Cardiac septum (tissue), 1 donor: ENCODE data around the gene PSPH. TPM values are rescaled to one million over a fixed set of nuclear protein-coding genes. Genes with fewer than 3 reads are reported as not detected.
A peak's percentile ranks its signal among the peaks of the same experiment; 100 is the strongest.
"Not testable (repeated sequence)": the region's sequence is repeated elsewhere in the genome, so short reads cannot be mapped to it uniquely, and the experiment has no call there.

Experiments used
- DNase-seq: peaks from one replicate; pipeline ENCODE4 v3.0.0-alpha.2; 2020; ENCODE audit warnings: low spot score
- intact Hi-C: fragments of 100-400 bp; cut with DNase I; formaldehyde crosslinking; loops from one replicate; pipeline ENCODE4 v1.14.0; 2022
- total RNA-seq: library from RNA; stranded (reverse); fragmentation: NEBNext Ultra II Directional; extraction: Animal tissue kit (Norgen Biotek cat#: 25700); gene quantifications from one replicate; pipeline ENCODE4 v1.2.1, GENCODE V29; 2021
- donor health status: DM: no; HTN: no; CAD: no.

PSPH gene
- total RNA-seq, 1 donor from 2014 or later, result 9.7 TPM

DNA sequence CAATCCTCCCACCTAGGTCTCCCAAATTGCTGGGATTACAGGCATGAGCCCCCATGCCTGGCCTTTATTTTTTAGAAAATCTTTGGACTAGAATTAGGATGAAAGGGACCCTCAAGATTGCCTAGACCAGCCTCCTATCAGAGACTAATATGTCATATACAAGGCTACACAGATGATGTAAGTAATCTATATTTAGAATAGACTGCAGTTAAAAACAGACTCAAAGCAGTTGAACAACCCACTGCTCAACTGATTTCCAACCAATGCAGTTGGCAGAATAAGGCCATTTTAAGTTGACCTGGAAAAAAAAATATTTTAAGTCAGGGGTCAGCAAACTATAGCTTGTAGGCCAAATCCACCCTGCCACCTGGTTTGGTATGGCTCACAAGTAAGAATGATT lies 27.7 kb downstream of the PSPH start:
- no peak for DNase-seq
- intact Hi-C loops, result no loop called here

DNA sequence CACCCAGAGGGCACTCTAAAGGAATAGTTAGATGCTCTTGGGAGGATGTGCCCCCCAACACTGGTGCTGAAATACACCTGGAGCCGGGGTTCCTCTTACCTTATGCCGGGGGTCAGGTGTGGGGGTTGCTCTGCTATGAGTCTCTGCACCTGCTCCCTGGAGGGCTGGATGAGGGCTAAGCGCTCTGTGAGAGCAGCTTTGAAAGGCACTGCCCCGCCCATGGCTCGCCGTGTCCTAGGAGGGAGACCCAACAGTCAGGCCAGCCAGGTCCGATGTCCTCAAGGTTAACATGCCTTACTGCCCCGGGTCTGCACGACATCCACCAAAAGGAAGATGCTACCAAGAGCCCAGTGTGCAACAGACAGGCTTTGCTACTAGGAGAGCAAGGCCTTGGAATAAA lies 31.7 kb downstream of the PSPH start:
- no peak for DNase-seq
- intact Hi-C loops, result no loop called here

DNA sequence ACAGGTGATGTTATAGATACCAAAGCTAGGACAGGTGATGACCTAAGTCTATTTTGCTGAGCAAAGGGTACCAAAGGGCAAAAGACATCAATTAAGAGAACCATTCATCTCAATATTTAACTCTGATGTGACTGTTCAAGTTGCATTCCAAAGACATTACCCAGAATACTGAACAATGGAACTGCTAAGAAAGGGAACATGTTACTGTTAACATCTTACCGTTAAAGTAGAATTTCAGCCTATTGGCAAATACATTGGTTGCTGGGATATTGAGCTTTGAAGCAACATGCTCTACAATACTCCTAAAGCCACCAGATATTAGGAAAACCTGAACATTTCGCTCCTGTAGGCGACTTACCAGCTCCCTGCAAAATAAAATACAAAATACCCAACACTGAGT lies 34.2 kb downstream of the PSPH start:
- intact Hi-C loops, DNase-seq: not testable (repeated sequence)

DNA sequence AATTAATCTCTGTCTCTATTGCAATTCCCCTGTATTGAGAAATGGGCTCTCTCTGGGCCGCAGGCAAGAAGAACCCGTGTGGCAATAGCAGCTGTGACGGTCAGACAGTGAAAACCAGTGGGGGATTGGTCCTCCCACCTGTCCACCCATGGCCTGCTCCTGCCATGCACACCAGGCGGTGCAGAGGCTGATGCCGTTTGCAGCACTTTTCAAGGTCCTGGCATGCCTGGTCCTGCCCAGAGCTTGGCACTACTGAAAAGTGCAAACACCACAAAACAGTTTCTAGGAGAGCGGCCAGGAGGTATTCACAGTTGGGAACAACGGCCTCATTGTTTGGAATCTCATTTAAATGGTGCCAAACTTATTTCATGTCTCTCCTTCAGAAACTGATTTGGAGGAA lies 41.5 kb downstream of the PSPH start:
- no peak for DNase-seq
- intact Hi-C loops, result no loop called here

DNA sequence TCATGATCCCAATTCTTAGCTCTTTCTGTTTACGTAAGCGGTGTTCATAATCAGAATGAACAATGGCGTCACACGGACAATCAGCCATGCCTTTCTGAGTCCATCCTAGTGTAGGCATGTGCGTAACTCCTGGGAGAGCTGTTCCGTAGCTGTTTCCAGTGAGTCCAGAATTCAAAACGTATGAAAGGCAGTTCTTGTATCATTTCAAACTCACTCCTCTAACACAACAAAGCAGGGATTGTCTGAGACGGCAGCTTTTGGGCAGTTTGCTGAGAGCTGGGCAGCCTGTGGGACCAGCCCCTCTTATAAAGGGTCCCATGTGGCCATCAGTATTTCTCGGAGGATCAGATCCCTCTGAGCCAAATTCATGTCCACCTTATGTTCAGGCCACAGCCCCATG lies 43.4 kb downstream of the PSPH start:
- intact Hi-C loops, result no loop called here
- DNase-seq, result no peak

DNA sequence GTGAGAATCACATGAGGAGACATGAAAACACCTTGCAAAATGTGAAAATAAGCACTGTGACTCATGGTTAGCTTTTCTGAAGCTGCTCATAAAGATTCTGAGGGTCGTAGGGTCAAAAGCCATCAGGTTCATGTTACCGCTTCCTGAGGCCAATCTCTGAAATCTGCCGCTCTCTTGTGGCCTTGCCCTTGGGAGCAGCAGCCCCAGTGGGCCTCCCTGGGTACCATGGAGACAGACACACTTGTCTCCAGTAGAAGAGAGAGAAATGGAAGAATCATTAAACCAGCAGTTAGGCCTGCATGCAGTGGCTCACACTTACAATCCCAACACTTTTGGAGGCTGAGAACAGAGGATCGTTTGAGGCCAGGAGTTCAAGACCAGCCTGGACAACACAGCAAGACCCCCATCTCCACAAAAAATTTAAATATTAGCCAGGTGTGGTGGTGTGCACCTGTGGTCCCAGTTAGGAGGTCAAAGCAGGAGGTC lies 44.0 kb downstream of the PSPH start:
- intact Hi-C loops, result no loop called here
- no peak for DNase-seq

DNA sequence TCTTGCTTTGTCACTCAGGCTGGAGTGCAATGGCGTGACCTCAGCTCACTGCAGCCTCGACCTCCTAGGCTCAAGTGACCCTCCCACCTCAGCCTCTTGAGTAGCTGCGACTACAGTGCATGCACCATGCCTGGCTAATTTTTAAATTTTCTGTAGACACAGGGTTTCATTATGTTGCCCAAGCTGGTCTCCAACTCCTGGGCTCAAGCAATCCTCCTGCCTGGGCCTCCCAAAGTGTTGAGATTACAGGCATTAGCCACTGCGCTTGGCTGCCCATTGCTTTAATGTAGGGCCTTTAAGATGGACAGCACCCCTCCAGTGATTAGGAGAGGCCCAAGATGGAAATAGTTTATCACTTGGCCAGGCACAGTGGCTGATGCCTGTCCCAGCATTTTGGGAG lies 47.5 kb downstream of the PSPH start:
- no peak for DNase-seq
- intact Hi-C loops, result loop anchor here (2.0 kb wide), 1 partner anchor 71 kb away; no protein-coding TSS in a partner anchor

DNA sequence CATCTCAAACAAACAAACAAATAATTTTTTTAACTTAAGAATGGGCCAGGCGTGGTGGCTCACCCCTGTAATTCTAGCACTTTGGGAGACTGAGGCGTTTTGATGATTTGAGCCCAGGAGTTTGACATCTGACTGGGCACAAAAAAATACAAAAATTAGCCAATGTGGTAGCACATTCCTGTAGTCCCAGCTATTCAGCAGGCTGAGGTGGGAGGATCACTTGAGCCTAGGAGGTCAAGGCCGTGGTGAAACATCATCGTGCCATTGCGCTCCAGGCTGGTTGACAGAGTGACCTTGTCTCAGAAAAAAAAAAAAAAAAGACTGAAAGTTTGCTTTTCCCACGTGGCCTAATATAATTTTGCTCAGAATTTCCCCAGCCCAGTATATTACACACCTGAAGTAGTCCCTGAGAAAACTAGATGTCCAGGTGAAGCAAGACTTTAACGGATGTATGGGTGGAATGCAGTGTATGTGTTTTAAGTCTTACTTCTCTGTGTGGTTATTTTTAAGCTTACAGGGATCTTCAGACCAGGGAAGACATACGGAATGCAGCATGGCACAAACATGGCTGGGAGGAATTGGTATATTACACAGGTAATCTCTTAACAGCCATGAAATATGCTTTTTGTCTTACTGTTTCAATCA lies 54.3 kb downstream of the PSPH start:
- no peak for DNase-seq
- intact Hi-C loops, result no loop called here

DNA sequence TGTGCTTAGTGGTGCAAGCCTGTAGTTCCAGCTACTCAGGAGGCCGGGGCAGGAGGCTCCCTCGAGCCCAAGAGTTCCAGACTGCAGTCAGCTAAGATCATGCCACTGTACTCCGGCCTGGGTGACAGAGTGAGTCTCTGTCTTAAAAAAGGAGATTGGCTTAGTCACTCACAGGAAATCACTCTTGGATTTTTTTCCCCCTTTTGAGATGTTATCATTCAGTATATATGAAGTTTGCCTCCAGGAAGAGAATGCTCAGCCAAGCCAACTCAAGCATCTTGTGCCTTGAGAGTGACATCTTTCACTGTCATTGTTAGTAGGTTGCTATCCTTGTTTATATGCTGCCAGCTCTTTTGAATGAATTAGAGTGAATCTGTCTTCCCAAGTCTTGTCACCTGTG lies 58.9 kb downstream of the PSPH start:
- DNase-seq, result no peak
- intact Hi-C loops, result no loop called here

DNA sequence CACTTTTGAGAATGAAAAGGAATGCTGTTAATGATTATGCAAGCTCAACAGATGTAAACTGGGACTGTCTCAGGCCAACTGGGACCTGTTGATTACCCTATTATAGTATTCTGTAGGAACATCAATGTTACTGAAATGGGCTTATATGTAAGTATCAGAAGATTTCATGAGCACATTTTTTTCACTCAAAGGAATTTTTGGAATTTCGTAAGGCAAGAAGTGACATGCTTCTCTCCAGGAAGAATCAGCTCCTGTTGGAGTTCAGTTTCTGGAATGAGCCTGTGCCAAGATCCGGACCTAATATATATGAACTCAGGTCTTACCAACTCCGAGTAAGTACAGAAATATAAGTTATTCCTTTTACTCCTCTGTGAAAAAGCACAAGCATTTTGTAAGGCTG lies 67.7 kb downstream of the PSPH start:
- intact Hi-C loops, result no loop called here
- DNase-seq, result no peak

DNA sequence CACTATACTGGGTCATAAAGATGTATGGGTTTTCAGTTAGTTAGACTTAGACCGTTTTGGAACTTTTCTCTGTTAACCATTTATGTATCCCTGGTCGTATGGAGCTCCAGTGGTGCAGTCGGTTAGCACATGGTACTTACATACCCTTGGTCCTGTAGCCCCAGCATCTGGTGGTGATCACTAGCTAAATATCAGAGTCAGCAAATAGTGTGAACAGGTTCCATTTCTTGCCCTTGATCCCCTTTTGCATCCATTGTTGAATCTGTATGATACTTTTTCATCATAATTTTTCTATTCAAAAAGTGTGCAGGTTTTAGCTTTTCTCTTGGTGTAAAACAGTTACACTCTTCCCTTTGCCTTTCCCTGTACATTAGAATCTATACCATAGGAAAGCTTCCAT lies 71.0 kb downstream of the PSPH start:
- intact Hi-C loops, result no loop called here
- peak; percentile 20 for DNase-seq

DNA sequence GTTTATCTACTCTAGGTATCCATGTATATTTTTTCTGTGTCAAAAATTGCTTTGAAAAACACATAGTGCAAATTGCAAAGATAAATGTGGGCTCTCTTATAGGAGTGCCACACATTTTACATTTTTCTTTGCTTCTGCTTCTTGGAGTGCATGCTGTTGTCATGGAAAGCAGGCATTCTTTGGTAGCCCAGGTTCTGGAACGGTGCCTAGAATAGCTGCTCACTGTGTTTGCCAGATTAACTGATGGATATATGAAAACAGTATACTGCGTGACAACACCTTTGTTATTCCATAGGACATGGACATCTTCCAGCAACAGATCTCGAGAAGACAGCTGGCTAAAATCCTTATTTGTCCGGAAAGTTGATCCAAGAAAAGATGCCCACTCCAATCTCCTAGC lies 73.4 kb downstream of the PSPH start:
- intact Hi-C loops, result no loop called here
- no peak for DNase-seq

DNA sequence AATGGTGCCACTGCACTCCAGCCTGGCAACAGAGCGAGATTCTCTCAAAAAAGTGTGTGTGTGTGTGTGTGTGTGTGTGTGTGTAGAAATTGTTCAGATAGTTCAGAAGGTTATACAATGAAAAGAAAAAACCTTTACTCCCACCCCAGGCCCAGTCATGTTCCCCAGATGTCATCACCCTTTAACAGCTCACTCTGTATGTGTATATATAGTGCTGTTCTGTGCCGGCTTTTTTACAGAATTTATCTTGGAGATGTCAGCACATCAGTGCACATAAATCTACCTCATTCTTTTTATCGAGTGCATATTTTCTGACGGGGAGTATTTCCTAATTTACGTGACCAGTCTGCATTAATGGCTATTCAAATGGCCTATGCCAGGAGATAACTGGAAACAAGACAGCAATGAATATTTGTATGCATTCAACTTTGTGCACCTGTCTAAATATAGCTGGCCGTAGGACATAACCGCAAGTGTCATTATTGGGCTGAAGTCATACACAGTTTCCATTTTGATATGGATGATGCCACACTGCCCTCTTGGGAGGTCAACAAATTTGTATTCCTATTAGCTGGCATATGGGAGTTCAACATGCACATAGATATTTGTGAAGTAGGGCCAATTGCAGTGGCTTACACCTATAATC lies 75.1 kb downstream of the PSPH start:
- intact Hi-C loops, result no loop called here

DNA sequence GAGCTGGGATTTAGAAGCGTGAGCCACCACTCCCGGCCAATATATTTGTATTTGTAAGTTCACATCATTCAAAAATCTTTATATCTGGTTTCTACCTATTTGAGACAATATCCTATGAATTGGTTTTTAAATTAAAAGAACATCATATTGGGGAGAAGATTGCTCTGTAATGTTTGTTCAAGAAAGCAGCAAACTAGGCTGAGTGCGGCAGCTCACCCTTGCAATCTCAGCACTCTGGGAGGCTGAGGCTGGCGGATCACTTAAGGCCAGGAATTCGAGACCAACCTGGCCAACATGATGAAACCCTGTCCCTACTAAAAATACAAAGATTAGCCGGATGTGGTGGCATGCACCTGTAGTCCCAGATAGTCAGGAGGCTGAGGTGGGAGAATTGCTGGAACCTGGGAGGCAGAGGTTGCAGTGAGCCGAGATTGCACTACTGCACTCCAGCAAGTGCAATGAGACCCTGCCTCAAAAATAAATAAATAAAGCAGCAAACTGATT lies 77.4 kb downstream of the PSPH start:
- intact Hi-C loops, result loop anchor here (5.0 kb wide), 1 partner anchor 104 kb away; no protein-coding TSS in a partner anchor
- DNase-seq, result no peak

More for the DNA sequence above, 75.1 kb downstream of the PSPH start:
- no peak for DNase-seq

DNA sequence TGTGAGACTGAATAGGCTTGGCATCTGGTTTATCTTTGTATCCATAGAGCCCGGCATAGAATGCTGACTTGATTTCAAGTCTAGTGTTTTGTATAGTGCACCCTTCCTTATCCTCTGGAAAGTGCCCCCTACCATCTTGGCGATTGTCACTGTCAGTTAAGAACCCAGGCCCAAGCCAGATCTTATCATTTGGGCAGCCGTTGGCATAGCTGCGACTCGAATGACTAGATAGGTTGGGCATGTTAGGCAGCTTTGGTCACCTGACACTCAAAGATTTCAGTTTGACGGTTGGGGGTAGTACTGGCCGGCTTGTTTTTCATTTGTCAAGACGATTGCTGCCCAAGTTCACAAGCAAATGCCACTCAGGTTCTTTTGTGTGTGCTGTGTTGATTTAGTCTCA lies 80.3 kb downstream of the PSPH start:
- intact Hi-C loops, result loop anchor here (5.0 kb wide), 1 partner anchor 106 kb away; no protein-coding TSS in a partner anchor
- no peak for DNase-seq

DNA sequence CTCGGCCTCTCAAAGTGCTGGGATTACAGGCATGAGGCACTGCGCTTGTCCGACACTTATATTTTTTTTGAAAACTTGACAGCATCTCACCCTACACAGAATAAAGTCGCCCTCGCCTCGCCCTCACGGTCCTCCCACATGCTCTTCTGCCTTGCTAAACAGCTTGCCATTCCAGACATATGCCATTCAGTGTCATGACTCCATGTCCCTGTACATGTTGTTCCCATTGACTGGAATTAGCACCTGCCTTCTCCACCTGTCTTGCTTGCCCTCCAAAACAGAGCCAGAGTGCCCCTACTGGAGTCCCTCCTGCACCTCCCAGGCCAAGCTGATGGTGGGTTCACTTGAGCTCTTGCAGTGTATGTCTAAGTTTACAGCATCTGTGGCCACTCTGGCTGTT lies 80.7 kb downstream of the PSPH start:
- no peak for DNase-seq
- intact Hi-C loops, result loop anchor here (5.0 kb wide), 1 partner anchor 107 kb away; no protein-coding TSS in a partner anchor

DNA sequence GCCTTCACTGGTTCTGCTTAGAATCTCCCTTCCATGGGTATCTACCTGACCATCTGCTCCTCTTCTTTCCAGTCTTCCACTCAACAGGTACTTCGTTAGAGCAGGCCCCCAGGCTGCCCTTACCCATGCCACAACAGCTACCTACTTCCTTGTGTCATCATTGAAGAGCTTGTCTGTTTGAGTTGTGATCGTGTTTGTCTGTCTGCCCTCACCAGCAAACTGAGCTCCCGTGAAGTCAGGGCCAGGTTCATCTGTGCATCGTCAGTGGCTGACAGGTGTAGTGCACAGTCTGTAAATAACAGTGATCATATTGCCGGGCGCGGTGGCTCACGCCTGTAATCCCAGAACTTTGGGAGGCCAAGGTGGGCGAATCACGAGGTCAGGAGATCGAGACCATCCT lies 81.9 kb downstream of the PSPH start:
- intact Hi-C loops, result no loop called here
- DNase-seq, result no peak

DNA sequence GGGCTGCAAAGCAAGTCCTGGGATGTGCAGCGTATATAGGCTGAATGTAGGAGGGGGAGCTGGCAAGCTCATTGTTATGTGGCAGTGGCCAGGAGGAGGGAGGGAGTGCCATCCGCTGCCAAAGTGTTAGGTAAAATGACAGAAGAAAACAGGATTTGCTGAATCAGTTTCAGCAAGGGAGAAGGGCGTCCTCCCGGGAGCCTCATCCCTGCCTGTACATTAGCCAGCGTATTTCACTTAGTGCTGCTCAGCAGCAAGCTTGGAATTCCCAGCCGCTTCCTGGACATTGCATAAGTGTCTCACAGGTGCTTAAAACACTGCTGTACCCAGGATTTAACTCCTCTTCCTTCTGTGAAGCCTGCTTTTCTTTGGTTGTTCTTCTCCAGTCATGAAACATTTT lies 84.4 kb downstream of the PSPH start:
- DNase-seq, result no peak
- intact Hi-C loops, result no loop called here

DNA sequence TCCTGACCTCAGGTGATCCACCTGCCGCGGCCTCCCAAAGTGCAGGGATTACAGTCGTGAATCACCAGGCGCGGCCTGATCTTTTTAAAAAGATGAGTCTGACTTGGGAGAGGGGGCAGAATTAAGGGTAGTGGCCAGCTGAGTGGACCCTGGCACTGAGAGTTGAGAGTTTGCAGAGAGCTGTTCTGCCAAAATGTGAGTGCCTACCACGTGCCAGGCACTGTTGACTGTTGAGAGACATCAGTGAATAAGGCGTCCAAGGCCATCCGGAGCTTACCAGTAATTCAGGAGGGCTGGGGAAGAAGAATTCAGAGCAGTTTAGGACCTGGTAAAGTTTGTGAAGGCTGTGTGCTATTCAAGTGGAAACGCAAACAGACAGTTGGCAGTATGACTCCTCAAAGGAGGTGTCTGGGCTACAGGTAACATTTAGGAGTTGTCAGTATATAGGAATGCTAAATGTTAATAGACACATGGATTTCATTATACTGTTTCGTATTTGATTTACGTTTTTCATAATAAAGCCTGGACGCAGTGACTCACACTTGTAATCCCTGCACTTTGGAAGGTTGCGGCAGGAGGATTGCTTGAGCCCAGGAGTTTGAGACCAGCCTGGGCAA lies 85.3 kb downstream of the PSPH start:
- no peak for DNase-seq
- intact Hi-C loops, result loop anchor here (2.0 kb wide), 1 partner anchor 85 kb away; the partner anchor contains the start of genes CCT6A and PSPH

DNA sequence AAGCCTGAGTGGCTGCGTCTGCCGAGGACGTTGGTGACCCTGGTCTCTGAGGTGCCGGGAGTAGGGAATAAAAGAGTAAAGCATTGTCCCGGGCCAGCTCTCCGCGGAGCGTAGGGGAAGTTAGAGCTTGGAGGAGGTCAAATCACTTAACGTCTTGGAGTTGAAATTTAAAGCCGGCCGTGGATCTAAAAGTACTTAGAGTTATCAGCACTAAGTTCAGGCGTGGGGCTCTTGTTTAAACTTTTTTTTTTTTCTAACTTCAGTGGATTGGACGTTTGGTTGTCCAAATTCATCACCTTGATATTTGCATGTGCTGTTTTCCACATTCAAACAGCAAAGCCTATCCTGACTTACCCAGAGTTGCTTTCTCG lies 86.2 kb downstream of the PSPH start:
- intact Hi-C loops, result loop anchor here (2.0 kb wide), 1 partner anchor 86 kb away; the partner anchor contains the start of genes CCT6A and PSPH
- DNase-seq, result no peak
